ENCODE measurements around the gene DLG1. TPM values are rescaled to one million over a fixed set of nuclear protein-coding genes. Genes with fewer than 3 reads are reported as not detected.

Gene DLG1
- total RNA-seq, 1 donor from 2014 or later: 80.2 TPM

DNA sequence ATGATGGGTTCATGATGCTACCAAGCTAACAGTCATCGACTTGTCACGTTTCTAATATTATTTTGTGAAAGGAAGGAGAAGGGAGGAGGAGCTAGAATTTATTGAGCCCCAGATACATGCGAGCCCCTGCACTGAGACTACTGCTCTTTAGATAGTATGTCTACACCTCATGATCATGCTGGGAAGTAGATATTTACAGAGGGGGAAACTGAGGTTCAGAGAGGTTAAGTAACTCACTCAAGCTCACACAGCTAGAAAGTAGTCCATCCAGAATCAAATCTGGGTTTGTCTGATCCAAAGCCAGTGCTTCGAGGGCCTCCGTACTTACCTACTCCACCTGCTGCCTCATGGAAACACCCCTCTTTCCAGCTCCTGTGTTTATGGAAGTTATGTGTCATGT, 38.8 kb upstream of the DLG1 start:
- Histone ChIP-seq H3K27me3 (ENCODE audit: low read depth) (no peaks in the 10 kb centered on the region), H3K27ac (no peak overlapping the region), H3K9me3 (no peaks in the 10 kb centered on the region), H3K36me3 (no peaks in the 10 kb centered on the region), H3K4me3 (no peak overlapping the region), H3K4me1 (no peaks in the 10 kb centered on the region)
- intact Hi-C loops (cut with DNase I): no loop called here
- DNase-seq (no peak), ATAC-seq (no peak)
- TF ChIP-seq, protein P1, sequence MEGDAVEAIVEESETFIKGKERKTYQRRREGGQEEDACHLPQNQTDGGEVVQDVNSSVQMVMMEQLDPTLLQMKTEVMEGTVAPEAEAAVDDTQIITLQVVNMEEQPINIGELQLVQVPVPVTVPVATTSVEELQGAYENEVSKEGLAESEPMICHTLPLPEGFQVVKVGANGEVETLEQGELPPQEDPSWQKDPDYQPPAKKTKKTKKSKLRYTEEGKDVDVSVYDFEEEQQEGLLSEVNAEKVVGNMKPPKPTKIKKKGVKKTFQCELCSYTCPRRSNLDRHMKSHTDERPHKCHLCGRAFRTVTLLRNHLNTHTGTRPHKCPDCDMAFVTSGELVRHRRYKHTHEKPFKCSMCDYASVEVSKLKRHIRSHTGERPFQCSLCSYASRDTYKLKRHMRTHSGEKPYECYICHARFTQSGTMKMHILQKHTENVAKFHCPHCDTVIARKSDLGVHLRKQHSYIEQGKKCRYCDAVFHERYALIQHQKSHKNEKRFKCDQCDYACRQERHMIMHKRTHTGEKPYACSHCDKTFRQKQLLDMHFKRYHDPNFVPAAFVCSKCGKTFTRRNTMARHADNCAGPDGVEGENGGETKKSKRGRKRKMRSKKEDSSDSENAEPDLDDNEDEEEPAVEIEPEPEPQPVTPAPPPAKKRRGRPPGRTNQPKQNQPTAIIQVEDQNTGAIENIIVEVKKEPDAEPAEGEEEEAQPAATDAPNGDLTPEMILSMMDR (IDR thresholded peaks at IDR 0.05): no peak

DNA sequence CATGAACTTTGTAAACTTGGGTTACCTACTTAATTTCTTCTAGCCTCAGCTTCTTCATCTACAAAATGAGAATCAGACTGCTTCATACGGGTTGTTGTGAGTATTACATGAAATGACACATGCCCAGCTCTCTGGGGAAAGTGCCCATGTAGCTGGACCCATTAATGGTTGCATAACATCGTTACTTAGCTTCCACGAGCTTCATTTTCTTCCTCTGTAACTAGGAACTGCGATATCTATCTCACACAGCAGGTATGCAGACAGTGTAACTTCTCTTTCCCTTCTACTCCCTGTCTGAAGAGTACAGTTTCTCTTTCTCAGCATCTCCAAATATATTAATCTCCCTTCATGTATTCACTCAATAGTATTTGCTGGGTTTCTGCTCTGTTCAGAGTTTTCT, 37.9 kb upstream of the DLG1 start:
- TF ChIP-seq, protein P1 (IDR thresholded peaks at IDR 0.05): no peak
- Histone ChIP-seq H3K27me3 (ENCODE audit: low read depth) (no peaks in the 10 kb centered on the region), H3K27ac (no peak overlapping the region), H3K4me1 (no peaks in the 10 kb centered on the region), H3K9me3 (no peaks in the 10 kb centered on the region), H3K36me3 (no peaks in the 10 kb centered on the region), H3K4me3 (no peak overlapping the region)
- ATAC-seq (no peak), DNase-seq (no peak)
- intact Hi-C loops (cut with DNase I): no loop called here

GRCh38 chr3:197335428-197336132, 37.2 kb upstream of the DLG1 start:
- intact Hi-C loops (cut with DNase I): no loop called here
- ATAC-seq: peak in 1 of 2 donors; percentile 29

DNA sequence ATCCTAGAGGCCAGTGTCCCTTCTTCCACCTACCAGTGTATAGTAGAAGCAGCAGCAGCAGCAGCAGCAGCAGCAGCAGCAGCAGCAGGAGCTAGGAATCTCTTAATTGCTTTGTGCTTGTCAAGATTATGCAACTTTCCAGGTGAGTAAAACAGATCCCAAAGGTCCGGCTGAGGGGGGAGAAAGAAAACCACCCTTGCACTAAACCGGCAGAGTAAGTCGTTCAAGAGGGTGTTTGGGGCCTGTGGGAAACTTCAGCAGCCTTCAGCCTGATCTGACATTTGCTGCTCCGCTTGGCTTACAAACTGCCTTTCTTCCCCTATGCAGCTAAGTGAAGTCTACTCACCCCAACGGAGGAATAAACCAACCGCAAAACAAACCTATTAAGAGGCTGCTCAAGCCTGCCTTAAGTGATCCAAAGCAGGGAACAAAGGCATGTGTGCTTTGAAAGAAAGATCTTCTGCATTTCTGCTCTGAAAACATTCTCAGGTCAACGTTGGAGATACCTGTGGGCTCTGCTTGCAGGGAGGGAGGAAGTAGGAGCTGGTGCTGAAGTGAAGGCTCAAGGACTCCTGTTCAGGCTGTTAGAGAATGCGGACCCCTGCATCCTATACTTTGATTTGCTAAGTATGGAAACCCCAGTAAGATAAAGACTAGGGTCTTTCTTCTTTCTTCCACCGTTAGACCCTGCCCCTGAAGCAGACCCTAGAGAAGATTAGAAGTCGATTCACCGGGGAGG, 35.7 kb upstream of the DLG1 start:
- TF ChIP-seq, protein P1 (IDR thresholded peaks at IDR 0.05): no peak
- Histone ChIP-seq H3K27ac (no peak overlapping the region), H3K27me3 (ENCODE audit: low read depth) (no peaks in the 10 kb centered on the region), H3K4me3 (no peak overlapping the region), H3K4me1 (no peaks in the 10 kb centered on the region), H3K9me3 (no peaks in the 10 kb centered on the region), H3K36me3 (no peaks in the 10 kb centered on the region)
- intact Hi-C loops (cut with DNase I): no loop called here
- ATAC-seq: peak; percentile 70 to 82
- DNase-seq: no peak

More at GRCh38 chr3:197335428-197336132, 37.2 kb upstream of the DLG1 start:
- no peak for DNase-seq
- H3K27me3 ChIP-seq (ENCODE audit: low read depth): no peaks in the 10 kb centered on the region
- no peak overlapping the region for H3K4me3 ChIP-seq
- no peaks in the 10 kb centered on the region for H3K36me3 ChIP-seq
- H3K27ac ChIP-seq: no peak overlapping the region
- TF ChIP-seq, protein P1 (IDR thresholded peaks at IDR 0.05): no peak
- H3K4me1 ChIP-seq: no peaks in the 10 kb centered on the region
- no peaks in the 10 kb centered on the region for H3K9me3 ChIP-seq

- intact Hi-C loops (cut with DNase I): no loop called here
- DNase-seq: no peak
- no peak overlapping the region for H3K4me3 ChIP-seq
- H3K27me3 ChIP-seq (ENCODE audit: low read depth): no peaks in the 10 kb centered on the region
- no peaks in the 10 kb centered on the region for H3K9me3 ChIP-seq
- ATAC-seq: no peak
- no peaks in the 10 kb centered on the region for H3K36me3 ChIP-seq
- no peaks in the 10 kb centered on the region for H3K4me1 ChIP-seq
- H3K27ac ChIP-seq: no peak overlapping the region
- TF ChIP-seq, protein P1 (IDR thresholded peaks at IDR 0.05): no peak
These were observed 32.7 kb upstream of the DLG1 start for GRCh38 chr3:197331131-197331530.

All from lower lobe of right lung (tissue), 2 donors.